K562 (cell line): Measurements from ENCODE around the gene TTC21A. TPM values are rescaled to one million over a fixed set of nuclear protein-coding genes. Genes with fewer than 3 reads are reported as not detected.

Experiments used
- ARID2 ChIP-seq: fragments of 450-650 bp; IDR thresholded peaks from 2 replicates; pipeline ENCODE4 v1.6.1; 2017; ENCODE audit warnings: antibody characterized with exemption, mild to moderate bottlenecking
- CC2D1A ChIP-seq: fragments of 450-650 bp; IDR thresholded peaks from 2 replicates; pipeline ENCODE4 v1.6.1; 2017; ENCODE audit warnings: mild to moderate bottlenecking
- FOXA3 ChIP-seq, 2 experiments: fragments of 450-650 bp in 1 of 2; sonication (generic) in 1 of 2; formaldehyde crosslinking; IDR thresholded peaks in 1 of 2; conservative IDR thresholded peaks in 1 of 2; 2 replicates each; pipeline versions ENCODE4 v1.4.0 to v1.8.0; 2020 to 2022; ENCODE audit warnings: mild to moderate bottlenecking in 2 of 2, missing genetic modification reagents in 1 of 2
- HMGN3 ChIP-seq: IDR thresholded peaks from 2 replicates; pipeline ENCODE4 v1.6.1; 2011; ENCODE audit warnings: borderline replicate concordance, low read depth, mild to moderate bottlenecking, mixed read lengths, low read length; ENCODE audit not compliant: insufficient read length; ENCODE audit errors: extremely low read depth
- KLF10 ChIP-seq: fragments of 250-450 bp; sonication (Bioruptor Pico); IDR thresholded peaks from 2 replicates; pipeline ENCODE4 v1.6.1; 2021; ENCODE audit warnings: matching md5 sums
- MAFK ChIP-seq: IDR thresholded peaks from 2 replicates; pipeline ENCODE4 v1.6.1; 2011; ENCODE audit warnings: low read length, improper control_type of control experiment
- NUFIP1 ChIP-seq: fragments of 450-650 bp; IDR thresholded peaks from 2 replicates; pipeline ENCODE4 v1.6.1; 2018; ENCODE audit not compliant: partially characterized antibody
- POLR2G ChIP-seq: fragments of 200-400 bp; formaldehyde crosslinking; IDR thresholded peaks from 2 replicates; pipeline ENCODE4 v1.6.1; 2017; ENCODE audit warnings: low read depth, mild to moderate bottlenecking, antibody characterized with exemption, low read length, moderate library complexity
- RB1 ChIP-seq: fragments of 450-650 bp; IDR thresholded peaks from 2 replicates; pipeline ENCODE4 v1.6.1; 2017; ENCODE audit warnings: low read depth, mild to moderate bottlenecking
- RFX7 ChIP-seq: fragments of 250-450 bp; sonication (Bioruptor Pico); IDR thresholded peaks from 2 replicates; pipeline ENCODE4 v1.5.1; 2021; ENCODE audit warnings: mild to moderate bottlenecking
- SRSF7 ChIP-seq: fragments of 200-400 bp; formaldehyde crosslinking; optimal IDR thresholded peaks from 2 replicates; pipeline ENCODE3; 2017; ENCODE audit warnings: mild to moderate bottlenecking, low read depth, low read length
- TFAP4 ChIP-seq: sonication (generic); formaldehyde crosslinking; IDR thresholded peaks from 2 replicates; pipeline ENCODE4 v1.8.0; 2022; ENCODE audit warnings: missing genetic modification reagents, mild to moderate bottlenecking, moderate library complexity, borderline replicate concordance
- U2AF2 ChIP-seq: fragments of 200-400 bp; formaldehyde crosslinking; optimal IDR thresholded peaks from 2 replicates; pipeline ENCODE3; 2017; ENCODE audit warnings: low read depth, mild to moderate bottlenecking, low read length
- YBX1 ChIP-seq: fragments of 450-650 bp; IDR thresholded peaks from 2 replicates; pipeline ENCODE4 v1.7.1; 2016; ENCODE audit warnings: mild to moderate bottlenecking
- ZBED1 ChIP-seq: IDR thresholded peaks from 2 replicates; pipeline ENCODE4 v1.6.1; 2014
- ZBTB9 ChIP-seq: fragments of 450-650 bp; formaldehyde crosslinking; IDR thresholded peaks from 2 replicates; pipeline ENCODE4 v1.4.0; 2020; ENCODE audit warnings: mild to moderate bottlenecking, moderate library complexity
- ZNF280B ChIP-seq: fragments of 250-450 bp; sonication (Bioruptor Pico); IDR thresholded peaks from 2 replicates; pipeline ENCODE4 v1.5.1; 2021; ENCODE audit warnings: mild to moderate bottlenecking
- polyA plus RNA-seq, 8 experiments: library from polyadenylated mRNA; depleted of rRNA in 4 of 8; stranded (reverse) in 5 of 8; unstranded in 3 of 8; fragments of >200 nt; fragmentation: Nextera tagmentation in 2 of 8; fragmentation: Illumina TruSeq in 1 of 8; extraction: Ambion mirVana in 2 of 8; extraction: Trizol in 1 of 8; gene quantifications; 2 replicates each; pipeline versions ENCODE4 v1.2.1 to v1.2.3, GENCODE V29; 2011 to 2014; ENCODE audit warnings: inconsistent platforms in 1 of 8, missing spikeins in 1 of 8
- total RNA-seq, 7 experiments: library from RNA; depleted of rRNA in 6 of 7; stranded (reverse); fragments of >200 nt in 6 of 7; fragmentation: Illumina TruSeq in 2 of 7; extraction: Trizol in 2 of 7; gene quantifications; 2 replicates each; pipeline versions ENCODE4 v1.2.1 to v1.2.3, GENCODE V29; 2011 to 2021; ENCODE audit warnings: low replicate concordance in 1 of 7
- TF ChIP-seq, protein P1 (sequence below), 2 experiments: IDR thresholded peaks; 2 replicates each; pipeline ENCODE4 v1.6.1; 2011; ENCODE audit warnings: borderline replicate concordance in 1 of 2, control low read depth in 1 of 2, low read depth in 1 of 2, low read length in 1 of 2, mild to moderate bottlenecking in 1 of 2, mixed read lengths in 1 of 2, moderate library complexity in 1 of 2; ENCODE audit not compliant: insufficient read depth in 1 of 2, insufficient read length in 1 of 2, poor library complexity in 1 of 2, severe bottlenecking in 1 of 2; ENCODE audit errors: extremely low read depth in 1 of 2
- TF ChIP-seq, protein P2 (sequence below): fragments of 450-650 bp; IDR thresholded peaks from 2 replicates; pipeline ENCODE4 v1.6.1; 2017; ENCODE audit warnings: mild to moderate bottlenecking, moderate library complexity

TTC21A gene
- total and polyA plus RNA-seq, 9 of the 15 experiments (the other 6 are each of a cell fraction or from before 2014, with no cell fraction given), result 0.22 to 1.4 (median 0.70) TPM

GRCh38 chr3:39141171-39141995 lies 33.9 kb downstream of the TTC21A start (continued):
- TF ChIP-seq ZNF280B (CRISPR knock-in tag), result no peak
- TF ChIP-seq YBX1, result no peak
- TF ChIP-seq KLF10 (CRISPR knock-in tag), result no peak
- no peak for TF ChIP-seq NUFIP1
- no peak for TF ChIP-seq CC2D1A
- TF ChIP-seq SRSF7, result no peak
- TF ChIP-seq TFAP4 (CRISPR knock-in tag), result no peak; the same call in 1 of the 2 replicates
- TF ChIP-seq RB1, result no peak
- TF ChIP-seq, protein P1, sequence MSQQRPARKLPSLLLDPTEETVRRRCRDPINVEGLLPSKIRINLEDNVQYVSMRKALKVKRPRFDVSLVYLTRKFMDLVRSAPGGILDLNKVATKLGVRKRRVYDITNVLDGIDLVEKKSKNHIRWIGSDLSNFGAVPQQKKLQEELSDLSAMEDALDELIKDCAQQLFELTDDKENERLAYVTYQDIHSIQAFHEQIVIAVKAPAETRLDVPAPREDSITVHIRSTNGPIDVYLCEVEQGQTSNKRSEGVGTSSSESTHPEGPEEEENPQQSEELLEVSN (IDR thresholded peaks at IDR 0.05; ENCODE audit: borderline replicate concordance in 1 of 2, extremely low read depth in 1 of 2, insufficient read depth in 1 of 2, insufficient read length in 1 of 2, low read depth in 1 of 2, low read length in 1 of 2, poor library complexity in 1 of 2, severe bottlenecking in 1 of 2), result no peak
- 0 out of 2 replicates have a peak, but pooled peaks have one; percentile 50 for TF ChIP-seq ZBTB9
- TF ChIP-seq RFX7 (CRISPR knock-in tag), result no peak
- no peak for TF ChIP-seq ARID2
- no peak for TF ChIP-seq U2AF2
- TF ChIP-seq POLR2G, result peak; percentile 69
- TF ChIP-seq FOXA3 (CRISPR knock-in tag; conservative IDR thresholded peaks at IDR 0.05 in 1 of 2, IDR thresholded peaks at IDR 0.05 in 1 of 2), result no peak
- no peak for TF ChIP-seq MAFK
- no peak for TF ChIP-seq ZBED1
- no peak for TF ChIP-seq HMGN3
- TF ChIP-seq, protein P2, sequence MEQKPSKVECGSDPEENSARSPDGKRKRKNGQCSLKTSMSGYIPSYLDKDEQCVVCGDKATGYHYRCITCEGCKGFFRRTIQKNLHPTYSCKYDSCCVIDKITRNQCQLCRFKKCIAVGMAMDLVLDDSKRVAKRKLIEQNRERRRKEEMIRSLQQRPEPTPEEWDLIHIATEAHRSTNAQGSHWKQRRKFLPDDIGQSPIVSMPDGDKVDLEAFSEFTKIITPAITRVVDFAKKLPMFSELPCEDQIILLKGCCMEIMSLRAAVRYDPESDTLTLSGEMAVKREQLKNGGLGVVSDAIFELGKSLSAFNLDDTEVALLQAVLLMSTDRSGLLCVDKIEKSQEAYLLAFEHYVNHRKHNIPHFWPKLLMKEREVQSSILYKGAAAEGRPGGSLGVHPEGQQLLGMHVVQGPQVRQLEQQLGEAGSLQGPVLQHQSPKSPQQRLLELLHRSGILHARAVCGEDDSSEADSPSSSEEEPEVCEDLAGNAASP, result no peak
